GM23248 (cell line): Measurements from ENCODE around the gene DNAH5.

ENCODE experiments used
- EZH2 ChIP-seq: fragments of 200-600 bp; sonication (generic); IDR thresholded peaks from 2 replicates; pipeline ENCODE4 v1.6.1; 2018; ENCODE audit warnings: antibody characterized with exemption, mild to moderate bottlenecking; ENCODE audit not compliant: insufficient read depth, poor library complexity, severe bottlenecking
- EZH2phosphoT487 ChIP-seq: fragments of 200-600 bp; sonication (generic); IDR thresholded peaks from 2 replicates; pipeline ENCODE4 v1.6.1; 2018; ENCODE audit warnings: antibody characterized with exemption, moderate library complexity, mild to moderate bottlenecking, low read depth; ENCODE audit not compliant: insufficient read depth

DNA sequence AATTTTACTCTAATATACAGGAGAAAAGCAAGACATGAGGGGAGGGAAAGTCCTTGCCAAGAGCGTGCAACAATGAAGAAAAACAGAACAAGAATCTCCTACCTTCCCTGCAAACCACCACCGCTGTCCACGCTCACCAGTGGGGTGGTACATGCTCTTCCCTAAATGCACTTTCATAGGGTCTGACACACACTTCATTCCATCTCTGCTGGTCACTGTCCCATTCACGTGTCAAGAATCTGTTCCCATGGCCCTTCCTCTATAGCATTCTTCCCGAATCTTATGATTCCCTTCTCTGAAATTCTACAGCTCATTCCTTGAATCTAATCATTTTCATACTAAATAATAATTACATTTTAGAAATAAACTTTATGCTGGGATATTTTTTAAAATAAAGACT is 11.4 kb upstream of the DNAH5 start:
- TF ChIP-seq EZH2 (no peak), EZH2phosphoT487 (no peak)
